AG04450 (cell line): Measurements from ENCODE around the gene POLR1A. TPM values are rescaled to one million over a fixed set of nuclear protein-coding genes. Genes with fewer than 3 reads are reported as not detected.

ENCODE experiments used
- CTCF ChIA-PET: fragments of 300-600, 350-600 bp; formaldehyde crosslinking; extraction: SDS; loops from one replicate; lab custom pipeline; 2022; ENCODE audit warnings: antibody characterized with exemption, inconsistent platforms; lab: Charles Lee
- POLR2A ChIA-PET: fragments of 350-600 bp; formaldehyde crosslinking; extraction: SDS; loops from one replicate; lab custom pipeline; 2021; ENCODE audit warnings: antibody characterized with exemption, inconsistent platforms; lab: Yijun Ruan, JAX
- DNase-seq: peaks from one replicate; pipeline ENCODE4 v3.0.0-alpha.2; 2011; ENCODE audit warnings: low read depth, low spot score
- H3K27ac ChIP-seq: one replicate; pipeline ENCODE4 v1.5.1; 2012; ENCODE audit warnings: low read depth, low read length, control low read depth
- H3K27me3 ChIP-seq: one replicate; pipeline ENCODE4 v1.6.0; 2012; ENCODE audit warnings: low read length; ENCODE audit not compliant: control insufficient read depth, insufficient read depth
- H3K4me3 ChIP-seq: 2 replicates; pipeline ENCODE4 v1.5.1; 2011; ENCODE audit warnings: mild to moderate bottlenecking, low read depth, low read length, control low read depth
- H3K9me3 ChIP-seq: 2 replicates; pipeline ENCODE4 v1.5.1; 2012; ENCODE audit warnings: low read length; ENCODE audit not compliant: control insufficient read depth, insufficient read depth
- polyA plus RNA-seq: library from polyadenylated mRNA; depleted of rRNA; stranded (reverse); fragments of >200 nt; gene quantifications from 2 replicates; pipeline ENCODE4 v1.2.3, GENCODE V29; 2011
- TF ChIP-seq, protein P1 (sequence below): IDR thresholded peaks from 2 replicates; pipeline ENCODE4 v1.5.1; 2011; ENCODE audit warnings: low read depth, low read length, control low read depth, inconsistent platforms

POLR1A gene
- polyA plus RNA-seq, 1 experiment = 11.1 TPM

DNA sequence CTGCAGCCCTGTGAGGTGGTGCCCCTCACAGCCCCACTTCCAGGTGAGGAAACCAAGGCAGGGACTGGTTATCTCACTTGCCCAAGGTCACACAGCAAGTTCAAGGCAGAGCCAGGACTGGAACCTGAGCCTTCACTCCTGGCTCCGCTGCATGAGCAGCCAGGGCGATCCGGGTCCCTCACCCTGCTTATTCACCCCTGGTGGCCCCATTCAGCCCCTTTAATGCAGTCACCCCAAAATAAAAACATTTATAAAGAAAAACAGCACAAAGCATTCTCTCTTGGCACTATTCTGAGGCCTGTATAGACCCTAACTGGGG is 57.3 kb downstream of the POLR1A start:
- POLR2A ChIA-PET = no interaction called here
- TF ChIP-seq, protein P1, sequence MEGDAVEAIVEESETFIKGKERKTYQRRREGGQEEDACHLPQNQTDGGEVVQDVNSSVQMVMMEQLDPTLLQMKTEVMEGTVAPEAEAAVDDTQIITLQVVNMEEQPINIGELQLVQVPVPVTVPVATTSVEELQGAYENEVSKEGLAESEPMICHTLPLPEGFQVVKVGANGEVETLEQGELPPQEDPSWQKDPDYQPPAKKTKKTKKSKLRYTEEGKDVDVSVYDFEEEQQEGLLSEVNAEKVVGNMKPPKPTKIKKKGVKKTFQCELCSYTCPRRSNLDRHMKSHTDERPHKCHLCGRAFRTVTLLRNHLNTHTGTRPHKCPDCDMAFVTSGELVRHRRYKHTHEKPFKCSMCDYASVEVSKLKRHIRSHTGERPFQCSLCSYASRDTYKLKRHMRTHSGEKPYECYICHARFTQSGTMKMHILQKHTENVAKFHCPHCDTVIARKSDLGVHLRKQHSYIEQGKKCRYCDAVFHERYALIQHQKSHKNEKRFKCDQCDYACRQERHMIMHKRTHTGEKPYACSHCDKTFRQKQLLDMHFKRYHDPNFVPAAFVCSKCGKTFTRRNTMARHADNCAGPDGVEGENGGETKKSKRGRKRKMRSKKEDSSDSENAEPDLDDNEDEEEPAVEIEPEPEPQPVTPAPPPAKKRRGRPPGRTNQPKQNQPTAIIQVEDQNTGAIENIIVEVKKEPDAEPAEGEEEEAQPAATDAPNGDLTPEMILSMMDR = no peak
- no peak for DNase-seq
- H3K9me3 ChIP-seq = no peaks in the 10 kb centered on the region; the same call in 1 of the 2 replicates
- H3K27ac ChIP-seq = no peak overlapping the region
- CTCF ChIA-PET = no interaction called here
- H3K4me3 ChIP-seq = no peak overlapping the region
- H3K27me3 ChIP-seq = no peaks in the 10 kb centered on the region

DNA sequence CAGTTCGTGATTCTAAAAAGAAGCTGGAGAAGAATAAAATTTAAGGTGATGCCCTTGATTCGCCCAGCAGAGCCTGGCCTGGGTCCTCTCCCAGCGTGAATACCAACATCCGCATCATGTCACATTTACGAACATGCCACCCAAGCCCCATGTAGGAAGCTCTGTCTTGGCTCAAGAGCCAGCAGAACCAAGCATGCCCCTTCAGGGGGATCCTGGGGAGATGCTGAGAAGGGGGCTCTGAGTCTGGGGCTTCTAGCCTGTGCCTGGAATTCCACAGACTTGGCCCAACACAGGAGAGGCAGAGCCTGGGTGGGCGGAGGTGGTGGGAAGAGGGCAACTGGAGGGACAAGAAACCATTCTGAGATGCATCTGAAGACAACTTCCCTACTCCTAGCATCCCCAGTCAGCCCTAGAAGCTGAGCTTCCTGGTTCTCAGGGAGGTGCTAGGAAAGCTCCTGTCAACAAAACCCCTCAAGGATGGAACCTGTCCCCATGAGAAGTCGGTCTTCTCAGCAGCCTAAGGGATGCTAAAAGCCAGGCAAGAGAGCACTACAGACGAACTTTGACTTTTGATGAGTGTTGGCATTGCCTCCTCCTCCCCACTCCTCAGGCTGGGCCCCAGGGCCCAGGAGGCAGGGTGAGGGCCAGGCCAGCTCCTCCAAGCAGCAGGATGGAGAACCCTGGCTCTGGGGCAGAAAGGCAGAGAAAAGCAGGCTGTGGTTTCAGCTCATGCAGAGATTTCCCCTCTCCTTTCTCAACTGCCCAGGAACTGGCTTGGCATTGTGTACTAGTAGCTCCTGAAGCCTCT is 57.9 kb downstream of the POLR1A start:
- POLR2A ChIA-PET = no interaction called here
- DNase-seq = no peak
- Histone ChIP-seq H3K9me3 (no peaks in the 10 kb centered on the region; the same call in 1 of the 2 replicates), H3K27ac (peak overlapping the region; percentile 47), H3K27me3 (no peaks in the 10 kb centered on the region), H3K4me3 (no peak overlapping the region)
- TF ChIP-seq, protein P1 = no peak
- CTCF ChIA-PET = no interaction called here

- TF ChIP-seq, protein P1 = no peak
- Histone ChIP-seq H3K27ac (no peak overlapping the region), H3K9me3 (no peaks in the 10 kb centered on the region), H3K27me3 (no peaks in the 10 kb centered on the region), H3K4me3 (no peak overlapping the region)
- POLR2A ChIA-PET = no interaction called here
- CTCF ChIA-PET = interaction anchor here (0.6 to 1.6 kb wide), 4 partner anchors 9 to 218 kb away, joined by 3 to 5 read pairs (median 4); no protein-coding TSS in a partner anchor
- DNase-seq = no peak
Observed at GRCh38 chr2:86045541-86045940, 60.1 kb downstream of the POLR1A start.

DNA sequence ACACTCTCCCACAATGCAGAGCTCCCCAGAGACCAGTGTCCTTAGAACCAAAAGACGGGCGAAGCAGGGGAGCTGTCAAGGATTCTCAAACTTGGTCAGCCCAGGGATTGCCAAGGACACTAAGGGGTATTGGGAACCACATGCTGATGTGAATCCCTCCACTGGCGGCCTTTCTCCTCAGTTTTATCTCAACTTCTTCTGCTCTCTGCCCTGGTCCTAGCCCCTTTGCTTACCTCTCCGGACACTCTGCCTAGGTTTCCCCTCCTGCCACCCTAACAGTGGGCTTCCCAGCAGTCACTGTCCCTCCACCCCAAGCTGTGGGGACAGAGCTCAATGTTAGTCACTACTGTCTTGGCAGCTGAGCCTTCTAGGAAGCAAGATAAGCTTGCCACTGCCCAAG is 61.1 kb downstream of the POLR1A start:
- H3K9me3 ChIP-seq = no peaks in the 10 kb centered on the region
- H3K4me3 ChIP-seq = no peak overlapping the region
- no peaks in the 10 kb centered on the region for H3K27me3 ChIP-seq
- ChIA-PET CTCF (interaction anchor here (1.2 to 1.6 kb wide), 3 partner anchors 10 to 217 kb away, joined by 4 to 5 read pairs (median 5); no protein-coding TSS in a partner anchor), POLR2A (no interaction called here)
- DNase-seq = no peak
- no peak overlapping the region for H3K27ac ChIP-seq
- TF ChIP-seq, protein P1 = no peak

DNA sequence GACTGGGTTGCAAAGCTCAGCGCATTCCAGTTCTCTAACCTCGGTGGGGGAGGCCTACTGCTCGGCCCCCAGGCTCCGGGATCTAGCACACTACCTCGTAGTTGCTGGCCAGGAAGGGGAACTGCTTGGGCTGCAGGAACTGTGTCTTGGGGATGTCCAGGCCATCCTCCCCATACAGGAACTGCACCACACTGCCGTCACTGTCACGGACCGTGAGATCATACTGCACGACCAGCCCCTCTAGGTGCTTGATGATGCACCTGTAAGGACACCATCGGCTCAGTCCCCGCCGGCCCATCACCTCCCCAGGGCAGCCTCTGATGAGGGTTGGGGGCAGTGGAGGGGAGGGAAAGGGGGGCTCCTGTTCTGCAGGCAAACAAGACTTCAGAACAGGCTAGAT is 61.6 kb downstream of the POLR1A start:
- TF ChIP-seq, protein P1 = no peak
- CTCF ChIA-PET = interaction anchor here (2.5 kb wide), 1 partner anchor 35 kb away, joined by 8 read pairs; no protein-coding TSS in a partner anchor
- Histone ChIP-seq H3K4me3 (no peak overlapping the region), H3K27me3 (no peaks in the 10 kb centered on the region), H3K27ac (no peak overlapping the region), H3K9me3 (no peaks in the 10 kb centered on the region)
- POLR2A ChIA-PET = no interaction called here
- DNase-seq = no peak
